HepG2 (cell line): ENCODE measurements around the gene BATF2. TPM values are rescaled to one million over a fixed set of nuclear protein-coding genes. Genes with fewer than 3 reads are reported as not detected.
A peak's percentile ranks its signal among the peaks of the same experiment; 100 is the strongest.

Experiments used
- ATF2 ChIP-seq: sonication (generic); formaldehyde crosslinking; IDR thresholded peaks from 2 replicates; pipeline ENCODE4 v1.4.0; 2020; ENCODE audit warnings: missing genetic modification reagents
- BRD4 ChIP-seq: sonication (generic); formaldehyde crosslinking; IDR thresholded peaks from 2 replicates; pipeline ENCODE4 v1.4.0; 2020; ENCODE audit warnings: missing genetic modification reagents
- FOXP1 ChIP-seq, 2 experiments: fragments of 450-650 bp in 1 of 2; IDR thresholded peaks; 2 replicates each; pipeline ENCODE4 v1.6.1; 2017 to 2018; ENCODE audit warnings: antibody characterized with exemption in 1 of 2
- HOXA7 ChIP-seq: sonication (generic); formaldehyde crosslinking; IDR thresholded peaks from 2 replicates; pipeline ENCODE4 v1.8.1; 2022; ENCODE audit warnings: mild to moderate bottlenecking, missing genetic modification reagents, moderate library complexity
- JARID2 ChIP-seq: sonication (generic); formaldehyde crosslinking; IDR thresholded peaks from 2 replicates; pipeline ENCODE4 v1.8.1; 2023; ENCODE audit warnings: missing genetic modification reagents, inconsistent platforms; ENCODE audit not compliant: insufficient replicate concordance
- NAIF1 ChIP-seq: sonication (generic); formaldehyde crosslinking; IDR thresholded peaks from 2 replicates; pipeline ENCODE4 v1.5.0; 2020; ENCODE audit warnings: mild to moderate bottlenecking, missing genetic modification reagents, borderline replicate concordance
- RFX3 ChIP-seq: IDR thresholded peaks from 2 replicates; pipeline ENCODE4 v1.6.1; 2016; ENCODE audit warnings: missing biosample characterization, missing genetic modification reagents
- SALL2 ChIP-seq: sonication (generic); formaldehyde crosslinking; IDR thresholded peaks from 2 replicates; pipeline ENCODE4 v1.8.1; 2023; ENCODE audit warnings: mild to moderate bottlenecking, missing genetic modification reagents, inconsistent platforms
- SATB2 ChIP-seq: sonication (generic); formaldehyde crosslinking; IDR thresholded peaks from 2 replicates; pipeline ENCODE4 v1.5.0; 2020; ENCODE audit warnings: missing genetic modification reagents
- THAP9 ChIP-seq: sonication (generic); formaldehyde crosslinking; IDR thresholded peaks from 2 replicates; pipeline ENCODE4; 2020; ENCODE audit warnings: missing genetic modification reagents, mild to moderate bottlenecking, borderline replicate concordance
- WIZ ChIP-seq: sonication (generic); formaldehyde crosslinking; IDR thresholded peaks from 2 replicates; pipeline ENCODE4 v1.5.1; 2020; ENCODE audit warnings: mild to moderate bottlenecking, missing genetic modification reagents
- ZNF264 ChIP-seq: sonication (generic); formaldehyde crosslinking; IDR thresholded peaks from 2 replicates; pipeline ENCODE4 v1.4.0; 2020; ENCODE audit warnings: missing genetic modification reagents
- polyA plus RNA-seq, 8 experiments: library from polyadenylated mRNA; depleted of rRNA in 3 of 8; stranded (reverse) in 7 of 8; unstranded in 1 of 8; fragments of >200 nt; fragmentation: Illumina TruSeq in 4 of 8; extraction: Trizol in 4 of 8; gene quantifications; 2 replicates each; pipeline versions ENCODE4 v1.2.1 to v1.2.3, GENCODE V29; 2011 to 2016; ENCODE audit warnings: low read depth in 4 of 8, missing spikeins in 1 of 8, mixed read lengths in 1 of 8; ENCODE audit not compliant: insufficient read depth in 1 of 8
- total RNA-seq, 5 experiments: library from RNA; depleted of rRNA; stranded (reverse); fragments of >200 nt; fragmentation: Illumina TruSeq; extraction: Trizol; gene quantifications; 2 replicates each; pipeline ENCODE4 v1.2.3, GENCODE V29; 2016; ENCODE audit warnings: low read depth in 1 of 5
- TF ChIP-seq, protein P1 (sequence below): sonication (generic); formaldehyde crosslinking; IDR thresholded peaks from 2 replicates; pipeline ENCODE4 v1.5.0; 2020; ENCODE audit warnings: mild to moderate bottlenecking, missing genetic modification reagents
- TF ChIP-seq, protein P2 (sequence below): sonication (generic); formaldehyde crosslinking; IDR thresholded peaks from 2 replicates; pipeline ENCODE4 v1.8.1; 2023; ENCODE audit warnings: mild to moderate bottlenecking, inconsistent platforms, moderate library complexity, missing genetic modification reagents, borderline replicate concordance
- TF ChIP-seq, protein P3 (sequence below): sonication (generic); formaldehyde crosslinking; IDR thresholded peaks from 2 replicates; pipeline ENCODE4 v1.4.0; 2020; ENCODE audit warnings: low read depth, missing genetic modification reagents

The BATF2 gene
- total and polyA plus RNA-seq, 2 of the 13 experiments (the other 11 are each of a cell fraction or from before 2014, with no cell fraction given) = 2.8 to 3.9 TPM

GRCh38 chr11:65027213-65028067 is 30.7 kb upstream of the BATF2 start, which contains the start of gene SNX15 (continued):
- TF ChIP-seq FOXP1 (IDR thresholded peaks at IDR 0.05) (no peak), FOXP1 (CRISPR knock-in tag; IDR thresholded peaks at IDR 0.05) (no peak), SATB2 (CRISPR knock-in tag) (0 out of 2 replicates have a peak, but pooled peaks have one; percentile 36), HOXA7 (no peak), NAIF1 (no peak), SALL2 (peak; percentile 82; the same call in 1 of the 2 replicates), BRD4 (CRISPR knock-in tag) (0 out of 2 replicates have a peak, but pooled peaks have one; percentile 22), ATF2 (CRISPR knock-in tag) (peak; percentile 16; the same call in 1 of the 2 replicates), ZNF264 (CRISPR knock-in tag) (peak; percentile 54), RFX3 (no peak), WIZ (CRISPR knock-in tag) (peak; percentile 75; the same call in 1 of the 2 replicates), JARID2 (CRISPR knock-in tag) (no peak), THAP9 (CRISPR knock-in tag) (peak; percentile 85; the same call in 1 of the 2 replicates)
- TF ChIP-seq, protein P1, sequence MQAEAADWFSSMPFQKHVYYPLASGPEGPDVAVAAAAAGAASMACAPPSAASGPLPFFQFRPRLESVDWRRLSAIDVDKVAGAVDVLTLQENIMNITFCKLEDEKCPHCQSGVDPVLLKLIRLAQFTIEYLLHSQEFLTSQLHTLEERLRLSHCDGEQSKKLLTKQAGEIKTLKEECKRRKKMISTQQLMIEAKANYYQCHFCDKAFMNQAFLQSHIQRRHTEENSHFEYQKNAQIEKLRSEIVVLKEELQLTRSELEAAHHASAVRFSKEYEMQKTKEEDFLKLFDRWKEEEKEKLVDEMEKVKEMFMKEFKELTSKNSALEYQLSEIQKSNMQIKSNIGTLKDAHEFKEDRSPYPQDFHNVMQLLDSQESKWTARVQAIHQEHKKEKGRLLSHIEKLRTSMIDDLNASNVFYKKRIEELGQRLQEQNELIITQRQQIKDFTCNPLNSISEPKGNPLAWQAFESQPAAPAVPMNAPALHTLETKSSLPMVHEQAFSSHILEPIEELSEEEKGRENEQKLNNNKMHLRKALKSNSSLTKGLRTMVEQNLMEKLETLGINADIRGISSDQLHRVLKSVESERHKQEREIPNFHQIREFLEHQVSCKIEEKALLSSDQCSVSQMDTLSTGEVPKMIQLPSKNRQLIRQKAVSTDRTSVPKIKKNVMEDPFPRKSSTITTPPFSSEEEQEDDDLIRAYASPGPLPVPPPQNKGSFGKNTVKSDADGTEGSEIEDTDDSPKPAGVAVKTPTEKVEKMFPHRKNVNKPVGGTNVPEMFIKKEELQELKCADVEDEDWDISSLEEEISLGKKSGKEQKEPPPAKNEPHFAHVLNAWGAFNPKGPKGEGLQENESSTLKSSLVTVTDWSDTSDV (CRISPR knock-in tag) = 0 out of 2 replicates have a peak, but pooled peaks have one; percentile 89
- TF ChIP-seq, protein P2, sequence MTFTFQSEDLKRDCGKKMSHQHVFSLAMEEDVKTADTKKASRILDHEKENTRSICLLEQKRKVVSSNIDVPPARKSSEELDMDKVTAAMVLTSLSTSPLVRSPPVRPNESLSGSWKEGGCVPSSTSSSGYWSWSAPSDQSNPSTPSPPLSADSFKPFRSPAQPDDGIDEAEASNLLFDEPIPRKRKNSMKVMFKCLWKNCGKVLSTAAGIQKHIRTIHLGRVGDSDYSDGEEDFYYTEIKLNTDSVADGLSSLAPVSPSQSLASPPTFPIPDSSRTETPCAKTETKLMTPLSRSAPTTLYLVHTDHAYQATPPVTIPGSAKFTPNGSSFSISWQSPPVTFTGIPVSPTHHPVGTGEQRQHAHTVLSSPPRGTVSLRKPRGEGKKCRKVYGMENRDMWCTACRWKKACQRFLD = no peak; the same call in 1 of the 2 replicates
- TF ChIP-seq, protein P3, sequence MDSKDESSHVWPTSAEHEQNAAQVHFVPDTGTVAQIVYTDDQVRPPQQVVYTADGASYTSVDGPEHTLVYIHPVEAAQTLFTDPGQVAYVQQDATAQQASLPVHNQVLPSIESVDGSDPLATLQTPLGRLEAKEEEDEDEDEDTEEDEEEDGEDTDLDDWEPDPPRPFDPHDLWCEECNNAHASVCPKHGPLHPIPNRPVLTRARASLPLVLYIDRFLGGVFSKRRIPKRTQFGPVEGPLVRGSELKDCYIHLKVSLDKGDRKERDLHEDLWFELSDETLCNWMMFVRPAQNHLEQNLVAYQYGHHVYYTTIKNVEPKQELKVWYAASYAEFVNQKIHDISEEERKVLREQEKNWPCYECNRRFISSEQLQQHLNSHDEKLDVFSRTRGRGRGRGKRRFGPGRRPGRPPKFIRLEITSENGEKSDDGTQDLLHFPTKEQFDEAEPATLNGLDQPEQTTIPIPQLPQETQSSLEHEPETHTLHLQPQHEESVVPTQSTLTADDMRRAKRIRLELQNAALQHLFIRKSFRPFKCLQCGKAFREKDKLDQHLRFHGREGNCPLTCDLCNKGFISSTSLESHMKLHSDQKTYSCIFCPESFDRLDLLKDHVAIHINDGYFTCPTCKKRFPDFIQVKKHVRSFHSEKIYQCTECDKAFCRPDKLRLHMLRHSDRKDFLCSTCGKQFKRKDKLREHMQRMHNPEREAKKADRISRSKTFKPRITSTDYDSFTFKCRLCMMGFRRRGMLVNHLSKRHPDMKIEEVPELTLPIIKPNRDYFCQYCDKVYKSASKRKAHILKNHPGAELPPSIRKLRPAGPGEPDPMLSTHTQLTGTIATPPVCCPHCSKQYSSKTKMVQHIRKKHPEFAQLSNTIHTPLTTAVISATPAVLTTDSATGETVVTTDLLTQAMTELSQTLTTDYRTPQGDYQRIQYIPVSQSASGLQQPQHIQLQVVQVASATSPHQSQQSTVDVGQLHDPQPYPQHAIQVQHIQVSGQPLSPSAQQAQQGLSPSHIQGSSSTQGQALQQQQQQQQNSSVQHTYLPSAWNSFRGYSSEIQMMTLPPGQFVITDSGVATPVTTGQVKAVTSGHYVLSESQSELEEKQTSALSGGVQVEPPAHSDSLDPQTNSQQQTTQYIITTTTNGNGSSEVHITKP (CRISPR knock-in tag) = no peak
